Heart left ventricle (tissue), 16 donors: ENCODE results near the gene SLC7A4. TPM values are rescaled to one million over a fixed set of nuclear protein-coding genes. Genes with fewer than 3 reads are reported as not detected.
A peak's percentile ranks its signal among the peaks of the same experiment; 100 is the strongest.

ENCODE experiments used
- ATAC-seq, 4 donors: fragments of 200-7000 bp; cut with Tn5 transposase; one replicate each; pipeline ENCODE4 v1.9.1; 2020 to 2022; ENCODE audit warnings: moderate library complexity in 4 of 4, mild to moderate bottlenecking in 3 of 4, moderate number of reproducible peaks in 1 of 4
- DNase-seq, 5 donors: peaks; one replicate each; pipeline ENCODE4 v3.0.0-alpha.2; 2020
- H3K27ac ChIP-seq, 12 donors: fragments of 200-600 bp; sonication (generic) in 4 of 12; one replicate each; pipeline versions ENCODE4 v1.5.0 to v1.8.0; 2016 to 2022; ENCODE audit warnings: mild to moderate bottlenecking in 2 of 12
- H3K27me3 ChIP-seq, 9 donors: fragments of 200-600 bp; sonication (generic) in 2 of 9; one replicate each; pipeline versions ENCODE4 v1.5.1 to v1.8.0; 2016 to 2022; ENCODE audit warnings: mild to moderate bottlenecking in 3 of 9
- H3K36me3 ChIP-seq, 9 donors: fragments of 200-600 bp; sonication (generic) in 2 of 9; one replicate each; pipeline versions ENCODE4 v1.5.0 to v1.8.0; 2018 to 2022; ENCODE audit warnings: mild to moderate bottlenecking in 2 of 9
- H3K4me1 ChIP-seq, 12 donors: fragments of 200-600 bp; sonication (generic) in 4 of 12; one replicate each; pipeline versions ENCODE4 v1.5.0 to v1.8.0; 2016 to 2022; ENCODE audit warnings: mild to moderate bottlenecking in 3 of 12
- H3K4me3 ChIP-seq, 12 donors: fragments of 200-600 bp; sonication (generic) in 4 of 12; one replicate each; pipeline versions ENCODE4 v1.5.0 to v1.8.0; 2017 to 2022; ENCODE audit warnings: mild to moderate bottlenecking in 9 of 12, moderate library complexity in 4 of 12
- H3K9me3 ChIP-seq, 12 donors: fragments of 200-600 bp; sonication (generic) in 4 of 12; one replicate each; pipeline versions ENCODE4 v1.5.0 to v1.8.0; 2016 to 2022; ENCODE audit warnings: mild to moderate bottlenecking in 1 of 12
- POLR2A ChIP-seq, 2 donors: fragments of 450-650 bp; IDR thresholded peaks; one replicate each; pipeline ENCODE4 v1.6.1; 2017; ENCODE audit warnings: antibody characterized with exemption in 2 of 2, mild to moderate bottlenecking in 2 of 2, moderate library complexity in 2 of 2
- WGBS, 4 donors: extraction: QIAGEN DNeasy Blood & Tissue Kit in 2 of 4; methylation state at CpG; one replicate each; pipeline versions ENCODE4 v1.1.5 to v1.1.7; 2013 to 2018; 5-methylcytosine and 5-hydroxymethylcytosine counted together
- intact Hi-C, 10 donors: fragments of 100-400 bp; cut with DNase I; formaldehyde crosslinking; loops; one replicate each; pipeline versions ENCODE4 v1.11.1 to v1.14.2; 2022
- polyA plus RNA-seq, 2 donors: library from polyadenylated mRNA; stranded (reverse); fragments of 200-250 nt; gene quantifications; one replicate each; pipeline ENCODE4 v1.2.3, GENCODE V29; 2013
- total RNA-seq, 9 donors: library from RNA; depleted of rRNA in 2 of 9; stranded (reverse); fragments of >200 nt in 2 of 9; fragmentation: NEBNext Ultra II Directional in 3 of 9; extraction: Animal tissue kit (Norgen Biotek cat#: 25700) in 3 of 9; gene quantifications; one replicate each; pipeline versions ENCODE4 v1.1.0 to v1.2.4, GENCODE V29; 2016 to 2023
- TF ChIP-seq, protein P1 (sequence below), 12 donors: fragments of 200-600 bp; sonication (generic) in 4 of 12; IDR thresholded peaks; one replicate each; pipeline versions ENCODE4 v1.5.0 to v1.8.0; 2018 to 2022; ENCODE audit warnings: antibody characterized with exemption in 12 of 12, mild to moderate bottlenecking in 5 of 12
- donor health status: ischemic (EF 13 %, LVEDD 7.1; RV severe dilation, severe dysfunction).
- donor health status: healthy with polysubstance abuse.
- donor health status: DM: no; HTN: yes; CAD: no.
- donor health status: DM: no; HTN: no; CAD: no.
- donor health status: ischemic (EF 25% LVEDD 6.9; RV normal size, moderate dysfunction).
- donor health status: ischemic (EF 25% LVEDD 5.7; RV mildly dilated, moderate dysfunction).
- donor health status: healthy.
- donor health status: DM: yes; HTN: yes; CAD: no.
- donor health status: ischemic (EF 35%, LVEDD 5.7; RV mildly dilated, moderate dysfunction).
- donor health status: nonischemic (EF 11% LVEDD 7.7; RV severe dilation, severe dysfunction).
- donor health status: DM: yes; HTN: yes; CAD: no.
- donor health status: PGD.
- donor health status: ischemic (EF 29% LVEDD 5.4; RV normal size, mild dysfunction).
- donor health status: nonischemic (EF 23%, LVEDD 6.1; RV moderate dilation, normal function).

Gene SLC7A4
- total and polyA plus RNA-seq, 11 donors = 0.24 to 2.8 (median 0.31) TPM; not detected in 8

DNA sequence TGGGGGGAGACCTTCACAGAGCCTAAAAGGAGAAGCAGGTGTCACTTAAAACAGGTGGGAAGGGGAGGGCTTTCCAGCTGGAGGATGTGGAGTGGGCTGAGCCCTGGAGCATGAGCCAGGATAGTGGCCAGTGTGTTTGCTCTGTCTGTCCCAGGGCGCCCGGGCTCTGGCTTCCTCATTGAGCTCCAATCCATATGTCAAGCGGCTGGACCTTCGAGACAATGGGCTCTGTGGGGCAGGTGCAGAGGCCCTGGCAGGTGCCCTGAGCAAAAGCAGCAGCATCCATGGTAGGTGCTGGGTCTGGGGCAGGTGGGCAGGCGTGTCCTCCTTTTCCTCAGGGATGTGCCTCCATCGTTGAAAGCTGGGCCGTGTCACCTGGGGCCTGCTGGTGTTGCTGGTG, 15.4 kb upstream of the SLC7A4 start:
- Histone ChIP-seq H3K9me3 (no peaks in the 10 kb centered on the region), H3K36me3 (no peaks in the 10 kb centered on the region), H3K4me3 (no peak overlapping the region), H3K27me3 (no peaks in the 10 kb centered on the region), H3K4me1 (peaks cover 0 to 19% (median 7%) of the 10 kb centered on the region in 12 donors), H3K27ac (no peak overlapping the region)
- TF ChIP-seq, protein P1, sequence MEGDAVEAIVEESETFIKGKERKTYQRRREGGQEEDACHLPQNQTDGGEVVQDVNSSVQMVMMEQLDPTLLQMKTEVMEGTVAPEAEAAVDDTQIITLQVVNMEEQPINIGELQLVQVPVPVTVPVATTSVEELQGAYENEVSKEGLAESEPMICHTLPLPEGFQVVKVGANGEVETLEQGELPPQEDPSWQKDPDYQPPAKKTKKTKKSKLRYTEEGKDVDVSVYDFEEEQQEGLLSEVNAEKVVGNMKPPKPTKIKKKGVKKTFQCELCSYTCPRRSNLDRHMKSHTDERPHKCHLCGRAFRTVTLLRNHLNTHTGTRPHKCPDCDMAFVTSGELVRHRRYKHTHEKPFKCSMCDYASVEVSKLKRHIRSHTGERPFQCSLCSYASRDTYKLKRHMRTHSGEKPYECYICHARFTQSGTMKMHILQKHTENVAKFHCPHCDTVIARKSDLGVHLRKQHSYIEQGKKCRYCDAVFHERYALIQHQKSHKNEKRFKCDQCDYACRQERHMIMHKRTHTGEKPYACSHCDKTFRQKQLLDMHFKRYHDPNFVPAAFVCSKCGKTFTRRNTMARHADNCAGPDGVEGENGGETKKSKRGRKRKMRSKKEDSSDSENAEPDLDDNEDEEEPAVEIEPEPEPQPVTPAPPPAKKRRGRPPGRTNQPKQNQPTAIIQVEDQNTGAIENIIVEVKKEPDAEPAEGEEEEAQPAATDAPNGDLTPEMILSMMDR (IDR thresholded peaks at IDR 0.05) = no peak
- no peak for TF ChIP-seq POLR2A (IDR thresholded peaks at IDR 0.05)
- ATAC-seq (no peak), DNase-seq (peak in 1 of 5 donors; percentile 18)
- intact Hi-C loops = loop anchor here in 1 of 10 donors (5.0 kb wide), 1 partner anchor 35 kb away; no protein-coding TSS in a partner anchor
- WGBS, 4 donors = 68 to 82% (median 80%) methylated on average over 6 to 7 of the region's 7 CpGs

DNA sequence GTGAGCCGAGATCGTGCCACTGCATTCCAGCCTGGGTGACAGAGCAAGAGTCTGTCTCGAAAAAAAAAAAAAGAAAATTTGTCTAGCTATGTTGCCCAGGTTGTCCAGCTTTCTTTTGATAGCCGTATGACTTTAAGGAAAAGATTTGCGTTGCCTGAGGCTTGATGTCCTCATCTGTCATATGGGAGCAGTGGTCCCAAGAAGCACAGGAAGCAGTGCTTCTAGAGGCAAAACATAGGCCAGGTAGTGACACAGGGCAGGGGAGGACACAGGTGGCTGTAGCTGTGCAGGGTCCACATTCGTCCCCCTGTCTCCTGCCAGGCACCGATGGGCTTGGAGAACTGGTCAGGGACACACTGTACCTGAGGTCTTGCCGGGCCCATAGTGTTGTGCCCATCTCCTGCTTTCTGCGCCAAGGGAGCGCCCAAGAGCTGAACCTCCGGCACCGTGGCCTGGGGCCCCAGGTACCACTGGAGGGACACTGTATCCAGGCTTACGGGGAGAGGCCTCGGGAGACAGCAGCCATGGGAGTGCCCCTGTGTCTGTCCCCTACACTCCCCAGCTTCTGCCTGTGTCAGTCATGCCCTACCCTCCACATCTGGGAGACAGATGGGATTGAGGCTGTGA, 14.8 kb upstream of the SLC7A4 start:
- Histone ChIP-seq H3K4me1 (peaks cover 0 to 19% (median 7%) of the 10 kb centered on the region in 12 donors), H3K27me3 (no peaks in the 10 kb centered on the region), H3K9me3 (no peaks in the 10 kb centered on the region), H3K36me3 (no peaks in the 10 kb centered on the region), H3K4me3 (no peak overlapping the region), H3K27ac (no peak overlapping the region)
- 91 to 95% (median 92%) methylated on average over 14 of the region's 14 CpGs for WGBS, 4 donors
- DNase-seq (no peak), ATAC-seq (no peak)
- intact Hi-C loops = loop anchor here in 1 of 10 donors (5.0 kb wide), 1 partner anchor 35 kb away; no protein-coding TSS in a partner anchor
- TF ChIP-seq, protein P1 (IDR thresholded peaks at IDR 0.05) = no peak
- no peak for TF ChIP-seq POLR2A (IDR thresholded peaks at IDR 0.05)

DNA sequence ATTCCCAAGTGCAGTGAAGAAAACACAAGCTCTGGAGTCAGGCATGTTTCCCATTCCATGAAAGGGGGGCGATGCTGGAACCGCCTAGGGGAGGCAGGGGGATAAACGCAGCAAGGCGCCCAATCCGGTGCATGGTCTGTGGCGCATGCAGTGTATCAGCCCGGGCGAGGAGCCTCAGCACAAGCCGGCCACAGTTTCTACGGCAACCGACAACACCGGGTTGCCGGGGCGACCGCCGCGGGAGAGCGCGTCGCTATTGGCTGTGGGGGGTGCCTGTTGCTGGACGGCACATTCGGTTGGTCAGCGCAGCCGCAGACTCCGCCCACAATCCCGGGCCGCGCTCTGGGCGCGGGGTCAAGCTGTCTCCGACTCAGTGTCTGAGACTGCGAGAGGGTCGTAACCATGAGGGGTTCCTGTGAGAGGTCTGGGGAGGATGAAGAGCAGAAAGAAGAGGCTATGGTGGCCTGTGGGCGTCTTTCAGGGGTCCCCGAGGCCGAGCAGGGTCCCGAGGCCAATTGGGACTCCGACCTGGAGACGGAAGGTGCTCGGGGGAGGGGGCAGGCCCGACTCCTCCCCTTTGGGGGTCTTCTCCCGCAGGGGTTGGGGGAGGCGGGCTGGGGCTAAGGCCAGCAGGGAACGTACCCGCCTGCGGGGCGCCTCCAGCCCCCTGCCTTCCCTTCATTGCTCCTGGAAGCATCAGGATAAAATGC, 13.4 kb upstream of the SLC7A4 start, which contains the start of gene LRRC74B:
Gene LRRC74B, plus strand, starts transcription at position 362 of the 710 bp plus-strand sequence. Its CDS starts 41 bp downstream, at position 403.
- Histone ChIP-seq H3K4me1 (peaks cover 0 to 19% (median 7%) of the 10 kb centered on the region in 12 donors), H3K27me3 (no peaks in the 10 kb centered on the region), H3K4me3 (peak within 1 kb of the TSS; percentile 11 to 60 (median 54)), H3K36me3 (no peaks in the 10 kb centered on the region), H3K27ac (no peak within 1 kb of the TSS), H3K9me3 (no peaks in the 10 kb centered on the region)
- no peak for TF ChIP-seq POLR2A (IDR thresholded peaks at IDR 0.05)
- TF ChIP-seq, protein P1 (IDR thresholded peaks at IDR 0.05) = no peak
- intact Hi-C loops = loop anchor here in 1 of 10 donors (5.0 kb wide), 1 partner anchor 33 kb away; no protein-coding TSS in a partner anchor
- ATAC-seq (peak; percentile 94 to 99 (median 96)), DNase-seq (peak; percentile 88 to 93 (median 92))
- 5 to 17% (median 7%) methylated on average over 9 to 47 of the region's 47 CpGs for WGBS, 4 donors
